ENCODE results near the gene ITGA1. TPM values are rescaled to one million over a fixed set of nuclear protein-coding genes. Genes with fewer than 3 reads are reported as not detected.
A peak's percentile ranks its signal among the peaks of the same experiment; 100 is the strongest.

Gene ITGA1
- total and polyA plus RNA-seq, 4 donors, result 24.2 to 187 (median 48.5) TPM

GRCh38 chr5:52791366-52791765 is 3.6 kb downstream of the ITGA1 start:
- TF ChIP-seq RXRA (IDR thresholded peaks at IDR 0.05), result peak in 1 of 2 donors; percentile 28
- TF ChIP-seq, protein P1, sequence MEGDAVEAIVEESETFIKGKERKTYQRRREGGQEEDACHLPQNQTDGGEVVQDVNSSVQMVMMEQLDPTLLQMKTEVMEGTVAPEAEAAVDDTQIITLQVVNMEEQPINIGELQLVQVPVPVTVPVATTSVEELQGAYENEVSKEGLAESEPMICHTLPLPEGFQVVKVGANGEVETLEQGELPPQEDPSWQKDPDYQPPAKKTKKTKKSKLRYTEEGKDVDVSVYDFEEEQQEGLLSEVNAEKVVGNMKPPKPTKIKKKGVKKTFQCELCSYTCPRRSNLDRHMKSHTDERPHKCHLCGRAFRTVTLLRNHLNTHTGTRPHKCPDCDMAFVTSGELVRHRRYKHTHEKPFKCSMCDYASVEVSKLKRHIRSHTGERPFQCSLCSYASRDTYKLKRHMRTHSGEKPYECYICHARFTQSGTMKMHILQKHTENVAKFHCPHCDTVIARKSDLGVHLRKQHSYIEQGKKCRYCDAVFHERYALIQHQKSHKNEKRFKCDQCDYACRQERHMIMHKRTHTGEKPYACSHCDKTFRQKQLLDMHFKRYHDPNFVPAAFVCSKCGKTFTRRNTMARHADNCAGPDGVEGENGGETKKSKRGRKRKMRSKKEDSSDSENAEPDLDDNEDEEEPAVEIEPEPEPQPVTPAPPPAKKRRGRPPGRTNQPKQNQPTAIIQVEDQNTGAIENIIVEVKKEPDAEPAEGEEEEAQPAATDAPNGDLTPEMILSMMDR (IDR thresholded peaks at IDR 0.05; ENCODE audit: low read depth, low read length, missing input control), result no peak
- TF ChIP-seq HNF4A (conservative IDR thresholded peaks at IDR 0.05), result peak; percentile 41 to 52
- peak; percentile 29 for TF ChIP-seq YY1 (IDR thresholded peaks at IDR 0.05)
- no peak for TF ChIP-seq MAX (IDR thresholded peaks at IDR 0.05)
- TF ChIP-seq, protein P2, sequence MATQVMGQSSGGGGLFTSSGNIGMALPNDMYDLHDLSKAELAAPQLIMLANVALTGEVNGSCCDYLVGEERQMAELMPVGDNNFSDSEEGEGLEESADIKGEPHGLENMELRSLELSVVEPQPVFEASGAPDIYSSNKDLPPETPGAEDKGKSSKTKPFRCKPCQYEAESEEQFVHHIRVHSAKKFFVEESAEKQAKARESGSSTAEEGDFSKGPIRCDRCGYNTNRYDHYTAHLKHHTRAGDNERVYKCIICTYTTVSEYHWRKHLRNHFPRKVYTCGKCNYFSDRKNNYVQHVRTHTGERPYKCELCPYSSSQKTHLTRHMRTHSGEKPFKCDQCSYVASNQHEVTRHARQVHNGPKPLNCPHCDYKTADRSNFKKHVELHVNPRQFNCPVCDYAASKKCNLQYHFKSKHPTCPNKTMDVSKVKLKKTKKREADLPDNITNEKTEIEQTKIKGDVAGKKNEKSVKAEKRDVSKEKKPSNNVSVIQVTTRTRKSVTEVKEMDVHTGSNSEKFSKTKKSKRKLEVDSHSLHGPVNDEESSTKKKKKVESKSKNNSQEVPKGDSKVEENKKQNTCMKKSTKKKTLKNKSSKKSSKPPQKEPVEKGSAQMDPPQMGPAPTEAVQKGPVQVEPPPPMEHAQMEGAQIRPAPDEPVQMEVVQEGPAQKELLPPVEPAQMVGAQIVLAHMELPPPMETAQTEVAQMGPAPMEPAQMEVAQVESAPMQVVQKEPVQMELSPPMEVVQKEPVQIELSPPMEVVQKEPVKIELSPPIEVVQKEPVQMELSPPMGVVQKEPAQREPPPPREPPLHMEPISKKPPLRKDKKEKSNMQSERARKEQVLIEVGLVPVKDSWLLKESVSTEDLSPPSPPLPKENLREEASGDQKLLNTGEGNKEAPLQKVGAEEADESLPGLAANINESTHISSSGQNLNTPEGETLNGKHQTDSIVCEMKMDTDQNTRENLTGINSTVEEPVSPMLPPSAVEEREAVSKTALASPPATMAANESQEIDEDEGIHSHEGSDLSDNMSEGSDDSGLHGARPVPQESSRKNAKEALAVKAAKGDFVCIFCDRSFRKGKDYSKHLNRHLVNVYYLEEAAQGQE (IDR thresholded peaks at IDR 0.05), result no peak
- peaks cover 0 to 6% (median 0%) of the 10 kb centered on the region in 4 donors for H3K36me3 ChIP-seq (ENCODE audit: control insufficient read depth in 4 of 4, insufficient read depth in 3 of 4, low read depth in 1 of 4, low read length in 3 of 4)
- H3K4me1 ChIP-seq (ENCODE audit: control insufficient read depth in 4 of 4, insufficient read depth in 4 of 4, low read length in 3 of 4), result peaks cover 2 to 53% (median 39%) of the 10 kb centered on the region in 4 donors
- H3K9me3 ChIP-seq (ENCODE audit: control insufficient read depth in 4 of 4, low read length in 3 of 4), result no peaks in the 10 kb centered on the region
- H3K27ac ChIP-seq (ENCODE audit: low read depth in 1 of 2, low read length in 2 of 2), result peak overlapping the region; percentile 97 to 98
- no peak overlapping the region for H3K9ac ChIP-seq (ENCODE audit: low read depth in 1 of 2, low read length in 2 of 2)
- WGBS, result 26% methylated on average over 1 of the region's 1 CpG
- no peak overlapping the region for H3K4me3 ChIP-seq (ENCODE audit: low read depth in 1 of 3, low read length in 3 of 3)
- no peak for DNase-seq (ENCODE audit: low spot score)
- H3K27me3 ChIP-seq (ENCODE audit: control insufficient read depth in 4 of 4, insufficient read depth in 4 of 4, low read length in 3 of 4), result no peaks in the 10 kb centered on the region

DNA sequence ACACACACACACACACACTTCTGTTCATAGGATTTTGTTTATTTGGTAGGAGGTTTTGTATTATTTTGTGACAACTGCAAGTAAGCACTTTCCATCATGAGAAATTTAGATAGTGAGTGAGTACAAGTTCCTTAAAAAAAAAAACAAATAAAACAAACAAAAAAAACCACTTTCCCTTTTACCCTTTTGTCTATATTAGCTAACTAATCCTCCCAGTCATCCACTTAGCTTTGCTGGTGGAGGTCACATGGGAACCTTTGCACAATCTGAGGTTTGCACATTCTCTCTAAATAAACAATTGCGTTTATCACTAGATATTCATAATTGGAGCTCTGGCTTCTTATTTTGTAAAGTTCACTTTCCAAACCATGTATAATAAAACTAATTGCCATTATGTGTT is 6.8 kb downstream of the ITGA1 start:
- WGBS, result 15% methylated on average over 1 of the region's 1 CpG
- Histone ChIP-seq H3K4me1 (ENCODE audit: control insufficient read depth in 4 of 4, insufficient read depth in 4 of 4, low read length in 3 of 4) (peaks cover 8 to 69% (median 49%) of the 10 kb centered on the region in 4 donors), H3K27me3 (ENCODE audit: control insufficient read depth in 4 of 4, insufficient read depth in 4 of 4, low read length in 3 of 4) (no peaks in the 10 kb centered on the region), H3K4me3 (ENCODE audit: low read depth in 1 of 3, low read length in 3 of 3) (no peak overlapping the region), H3K27ac (ENCODE audit: low read depth in 1 of 2, low read length in 2 of 2) (peak overlapping the region; percentile 65 to 72), H3K9ac (ENCODE audit: low read depth in 1 of 2, low read length in 2 of 2) (peak overlapping the region in 1 of 2 donors; percentile 27), H3K36me3 (ENCODE audit: control insufficient read depth in 4 of 4, insufficient read depth in 3 of 4, low read depth in 1 of 4, low read length in 3 of 4) (peaks cover 0 to 6% (median 0%) of the 10 kb centered on the region in 4 donors), H3K9me3 (ENCODE audit: control insufficient read depth in 4 of 4, low read length in 3 of 4) (no peaks in the 10 kb centered on the region)
- no peak for DNase-seq (ENCODE audit: low spot score)
- TF ChIP-seq TAF1 (conservative IDR thresholded peaks at IDR 0.05) (peak; percentile 21), ATF3 (IDR thresholded peaks at IDR 0.05) (peak; percentile 70), YY1 (IDR thresholded peaks at IDR 0.05) (peak; percentile 23), NR2F2 (IDR thresholded peaks at IDR 0.05) (no peak), MAX (IDR thresholded peaks at IDR 0.05) (no peak), FOXA2 (IDR thresholded peaks at IDR 0.05) (no peak), RXRA (IDR thresholded peaks at IDR 0.05) (peak; percentile 67 to 73), FOXA1 (IDR thresholded peaks at IDR 0.05) (peak; percentile 19), RAD21 (IDR thresholded peaks at IDR 0.05) (peak in 1 of 2 donors; percentile 30), ZBTB33 (IDR thresholded peaks at IDR 0.05) (peak; percentile 38), JUND (IDR thresholded peaks at IDR 0.05) (peak; percentile 60 to 68), HNF4A (conservative IDR thresholded peaks at IDR 0.05) (peak; percentile 66 to 71), HNF4G (IDR thresholded peaks at IDR 0.05) (no peak), SP1 (IDR thresholded peaks at IDR 0.05) (peak; percentile 65), GABPA (IDR thresholded peaks at IDR 0.05 in 1 of 2, conservative IDR thresholded peaks at IDR 0.05 in 1 of 2) (peak in 1 of 2 donors; percentile 13)
- TF ChIP-seq, protein P1 (IDR thresholded peaks at IDR 0.05; ENCODE audit: low read depth, low read length, missing input control), result no peak
- TF ChIP-seq, protein P2 (IDR thresholded peaks at IDR 0.05), result peak; percentile 64

Measured in liver (tissue), 9 donors.